CD4-positive, alpha-beta T cell treated with Interleukin-1 beta for 1 hour (primary cell): ENCODE measurements around the gene GNA14.
"Not testable (repeated sequence)": the region's sequence is repeated elsewhere in the genome, so short reads cannot be mapped to it uniquely, and the experiment has no call there.

Experiments used
- DNase-seq, 2 donors: peaks; one replicate each; pipeline ENCODE4 v3.0.0-alpha.2; 2020 to 2022

GNA14 gene

DNA sequence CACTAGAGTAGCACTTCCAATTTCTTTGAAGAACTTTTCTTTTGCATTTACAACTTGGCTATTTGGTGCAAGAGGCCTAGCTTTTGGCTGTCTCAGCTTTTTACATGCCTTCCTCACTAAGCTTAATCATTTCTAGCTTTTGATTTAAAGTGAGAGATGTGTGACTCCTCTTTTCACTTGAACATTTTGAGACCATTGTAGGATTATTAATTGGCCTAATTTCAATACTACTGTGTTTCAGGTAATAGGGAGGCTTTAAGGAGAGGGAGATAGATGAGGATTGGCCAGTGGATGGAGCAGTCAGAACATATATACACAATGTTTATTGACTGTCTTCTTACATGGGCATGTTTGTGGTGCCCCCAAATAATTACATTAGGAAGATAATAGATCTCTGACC, 161.7 kb downstream of the GNA14 start:
- DNase-seq = no peak

DNA sequence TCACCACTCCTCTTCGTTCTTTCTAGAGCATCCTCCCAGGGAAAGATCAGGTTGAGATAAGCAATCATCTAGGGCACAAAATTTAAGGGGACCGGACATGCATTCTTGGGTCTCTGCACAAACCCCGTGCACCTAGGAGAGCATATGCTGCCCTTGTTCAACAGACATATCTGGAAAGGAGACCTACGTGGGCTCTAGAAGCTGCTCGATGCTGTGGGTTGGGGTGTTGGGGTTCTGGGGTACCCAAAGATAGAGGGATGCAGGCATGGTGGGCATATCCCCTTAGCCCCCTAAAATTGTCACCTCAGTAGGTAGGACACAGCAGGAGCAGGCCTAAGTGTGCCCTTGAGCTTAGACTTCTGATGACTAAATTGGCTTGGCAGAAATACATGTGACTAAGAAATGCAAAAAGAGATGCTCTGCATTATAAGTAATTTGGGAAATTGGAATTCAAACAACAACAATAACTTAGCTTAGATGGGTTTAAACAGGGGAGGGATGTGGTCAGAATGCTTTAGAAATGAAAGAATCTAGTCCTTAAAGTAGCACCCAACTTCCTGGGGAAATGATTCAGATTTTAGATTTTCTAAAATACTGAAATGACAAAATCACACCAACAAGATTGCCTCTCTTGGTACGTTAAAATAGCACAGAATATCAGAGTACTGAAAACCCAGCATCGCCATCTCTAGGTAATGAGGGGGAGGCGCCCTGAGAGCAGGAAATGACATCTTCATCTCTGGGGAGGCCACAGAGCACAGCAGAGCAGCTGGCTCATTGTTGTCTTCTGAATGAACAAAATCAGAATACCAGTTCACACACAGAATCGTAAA, 172.3 kb downstream of the GNA14 start:
- peak; percentile 36 to 37 for DNase-seq

- DNase-seq = no peak
These were observed 173.2 kb downstream of the GNA14 start for GRCh38 chr9:77474936-77475335.

GRCh38 chr9:77472646-77473045, 175.5 kb downstream of the GNA14 start:
- DNase-seq = no peak

DNA sequence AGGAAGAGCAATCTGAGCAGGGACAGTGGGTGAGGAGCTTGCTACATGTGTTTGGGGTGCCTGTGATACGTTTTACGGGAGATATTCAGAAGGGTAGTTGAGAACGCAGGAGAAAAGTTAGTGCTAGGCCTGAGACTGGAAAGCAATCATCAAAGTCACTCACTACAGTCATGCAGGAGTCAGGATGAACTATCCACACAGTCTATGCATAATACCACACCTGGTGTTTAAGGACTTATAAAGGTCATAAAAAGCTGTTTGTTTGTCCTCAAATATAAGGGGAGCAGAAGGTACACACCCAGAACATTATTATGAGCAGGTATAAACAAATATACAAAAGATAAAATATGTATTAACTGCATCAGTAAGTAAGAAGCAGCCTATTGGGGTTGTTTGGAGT, 176.6 kb downstream of the GNA14 start:
- DNase-seq = no peak

- no peak for DNase-seq
These were observed 178.4 kb downstream of the GNA14 start for GRCh38 chr9:77469515-77470231.

DNA sequence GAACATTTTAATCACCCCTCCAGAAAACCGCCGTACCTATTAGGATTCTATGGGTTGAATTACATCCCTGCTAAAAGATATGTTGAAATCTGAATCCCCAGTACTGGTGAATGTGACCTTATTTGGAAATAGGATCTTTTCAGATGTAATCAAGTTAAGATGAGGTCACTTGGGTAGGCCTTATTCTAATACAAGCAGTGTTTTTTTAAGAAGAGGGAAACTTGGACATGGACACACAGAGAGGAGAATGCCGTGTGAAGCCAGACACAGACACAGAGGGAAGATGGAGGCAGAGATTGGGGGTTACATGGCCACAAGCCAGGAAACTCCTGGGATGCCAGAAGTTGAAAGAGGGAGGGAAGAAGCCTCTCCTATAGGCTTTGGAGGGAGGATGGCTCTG, 183.5 kb downstream of the GNA14 start:
- no peak for DNase-seq

DNA sequence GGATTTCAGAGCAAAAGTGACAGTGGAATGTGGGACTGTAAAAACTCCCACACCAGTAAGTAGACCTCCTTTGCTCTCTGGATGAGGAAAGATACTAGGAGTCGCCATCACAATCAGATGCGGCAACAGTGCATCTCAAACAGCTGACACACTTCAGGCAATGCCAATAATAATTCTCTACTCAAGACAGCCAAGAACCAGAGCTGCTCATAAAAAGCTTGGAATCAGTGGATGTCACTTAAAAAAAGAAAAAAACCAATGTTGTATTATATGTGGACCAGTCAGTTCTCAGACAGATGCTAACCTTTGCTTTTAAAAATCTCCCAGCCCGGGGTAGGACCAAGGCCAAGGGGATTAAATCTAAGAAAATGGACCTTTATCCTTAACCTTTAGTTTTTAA, 185.0 kb downstream of the GNA14 start:
- no peak for DNase-seq

DNA sequence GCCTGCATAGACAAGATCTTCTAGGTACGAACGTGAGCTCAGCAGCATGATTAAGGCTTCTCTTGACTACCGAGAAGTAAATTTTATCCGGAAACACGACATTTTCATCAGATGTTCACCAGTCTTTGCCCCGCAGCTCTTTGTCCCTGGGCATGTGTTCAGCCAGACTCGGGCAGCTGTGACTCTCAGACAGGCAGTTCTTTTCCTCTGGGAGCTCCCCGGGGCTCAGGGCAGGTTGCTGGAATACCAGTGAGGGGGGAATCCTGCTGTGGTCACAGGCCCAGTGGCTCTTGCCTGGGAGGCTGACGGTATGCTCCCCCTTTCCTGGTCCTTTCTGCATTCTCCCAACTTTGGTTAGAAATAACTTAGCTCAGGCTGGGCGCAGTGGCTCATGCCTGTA, 186.1 kb downstream of the GNA14 start:
- DNase-seq = no peak

DNA sequence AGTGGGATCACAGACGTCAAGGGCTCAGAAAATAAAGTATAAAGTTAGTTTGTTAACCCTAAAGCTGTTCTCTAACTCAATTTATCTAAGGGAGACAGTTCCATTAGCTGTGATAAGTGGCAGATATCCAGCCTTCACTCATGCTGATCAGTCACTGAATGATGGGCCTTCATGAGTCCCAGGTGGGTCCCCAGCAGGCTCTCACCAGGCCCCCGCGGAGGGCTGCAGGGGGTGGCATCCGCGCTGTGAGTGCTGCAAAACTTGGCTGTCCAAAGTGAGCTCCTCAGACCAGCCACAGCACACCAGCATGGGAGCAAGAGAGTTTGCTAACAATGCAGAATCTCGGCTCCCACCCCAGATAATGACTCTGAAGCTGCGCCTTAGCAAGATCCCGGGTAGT, 187.2 kb downstream of the GNA14 start:
- no peak for DNase-seq

DNA sequence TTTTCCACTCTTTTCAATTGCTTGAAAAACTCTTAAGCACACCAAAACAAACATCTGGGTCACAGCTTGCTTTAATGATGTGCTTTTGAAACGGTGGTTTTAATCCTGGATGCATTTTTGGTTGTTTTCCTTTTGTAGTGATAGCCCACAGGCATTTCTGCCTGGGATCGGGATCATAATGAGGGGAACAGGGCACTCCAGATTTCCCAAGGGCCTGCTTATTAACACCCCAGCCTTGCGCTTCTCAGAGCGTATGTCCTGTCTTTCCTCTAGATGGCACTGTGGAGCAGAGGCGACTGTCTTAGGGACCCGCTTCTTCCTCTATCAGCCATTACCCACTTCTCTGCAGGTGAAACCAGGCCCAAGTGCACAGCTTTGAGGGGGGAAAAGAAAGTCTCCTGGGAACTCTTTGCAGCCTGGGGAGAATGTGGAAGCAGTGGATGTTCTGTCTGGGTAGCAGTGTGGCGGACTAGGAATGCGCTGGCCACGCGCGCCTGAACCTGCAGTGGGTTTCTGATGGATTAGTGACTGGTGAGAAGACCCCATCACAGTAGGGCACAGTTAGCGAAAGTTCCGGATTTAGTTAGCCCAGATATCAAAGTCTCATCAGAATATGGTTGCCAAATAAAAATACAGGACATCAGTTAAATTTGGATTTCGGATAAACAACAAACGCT, 190.1 kb downstream of the GNA14 start:
- DNase-seq = peak; percentile 62 to 70

DNA sequence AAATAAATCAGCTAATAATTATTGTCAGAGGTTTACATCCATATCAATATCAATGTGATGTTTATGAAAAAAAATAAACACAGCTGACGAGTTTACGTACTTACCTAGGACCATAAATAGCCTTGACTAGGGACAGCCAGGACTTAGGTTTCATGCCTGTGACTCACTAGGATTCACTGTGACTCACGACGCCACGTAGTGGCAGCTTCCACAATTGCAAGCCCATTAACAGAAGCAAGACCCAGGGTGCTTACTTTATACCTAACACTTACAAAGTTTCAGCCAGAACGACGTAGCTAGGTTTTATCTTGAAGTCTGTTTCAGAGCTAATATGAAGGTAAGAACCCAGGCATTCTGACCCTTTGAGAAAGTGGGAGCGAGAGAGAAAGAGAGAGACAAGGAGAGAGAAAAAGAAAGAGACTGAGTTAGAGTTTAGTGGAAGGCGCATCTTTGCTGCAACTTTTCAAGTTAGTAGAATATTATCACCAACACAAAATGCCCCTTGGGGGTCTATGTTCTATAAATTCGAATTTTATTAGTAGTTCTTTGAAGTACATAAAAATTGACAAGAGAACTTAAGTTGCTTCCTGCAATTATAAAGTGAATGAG, 191.2 kb downstream of the GNA14 start:
- DNase-seq = peak; percentile 75 to 81

DNA sequence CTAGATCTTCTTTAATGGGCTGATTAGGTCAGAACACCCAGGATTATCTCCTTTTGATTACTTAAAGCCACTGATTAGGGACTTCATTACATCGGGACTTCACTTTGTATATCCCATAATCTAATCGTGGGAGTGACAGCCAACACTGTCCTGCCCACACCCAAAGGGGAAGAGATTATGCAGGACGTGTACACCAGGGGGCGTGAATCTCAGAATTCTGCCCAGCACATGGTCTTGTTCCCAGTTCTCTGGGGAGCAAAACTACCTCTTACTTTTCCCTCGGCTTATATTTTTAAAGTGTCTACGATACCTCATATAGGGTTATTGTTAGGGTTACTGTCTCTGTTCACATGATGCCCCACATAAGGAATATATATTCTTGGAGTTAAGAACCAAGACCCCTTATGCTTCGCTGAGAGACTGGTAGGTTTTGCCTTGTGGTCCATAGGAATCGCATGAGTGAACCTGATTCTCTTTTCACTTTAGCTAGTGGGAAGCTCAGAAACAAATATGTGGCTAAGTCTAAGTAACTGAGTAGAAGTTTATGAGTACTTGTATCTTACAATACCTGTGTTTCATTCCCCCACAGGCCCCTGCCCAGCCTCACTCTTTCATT, 192.7 kb downstream of the GNA14 start:
- DNase-seq = peak in 1 of 2 donors; percentile 24

DNA sequence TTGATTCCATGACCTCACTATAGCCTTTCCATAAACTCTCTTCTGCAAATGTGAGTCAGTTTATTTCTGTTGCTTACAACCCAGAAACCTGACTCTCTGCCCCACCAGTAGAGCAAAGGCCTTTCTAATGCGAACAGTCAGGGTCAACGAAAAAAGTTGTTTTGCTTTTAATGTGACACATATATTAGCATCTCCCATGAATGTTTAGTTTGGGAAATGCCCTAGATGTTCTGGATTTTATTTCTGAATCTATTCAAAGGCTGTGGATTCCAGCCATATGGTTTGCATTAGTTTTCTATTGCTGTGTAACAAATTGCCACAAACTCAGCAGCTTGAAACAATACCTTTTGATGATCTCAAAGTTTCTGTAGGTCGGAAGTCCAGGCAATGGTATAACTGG, 193.5 kb downstream of the GNA14 start:
- no peak for DNase-seq

DNA sequence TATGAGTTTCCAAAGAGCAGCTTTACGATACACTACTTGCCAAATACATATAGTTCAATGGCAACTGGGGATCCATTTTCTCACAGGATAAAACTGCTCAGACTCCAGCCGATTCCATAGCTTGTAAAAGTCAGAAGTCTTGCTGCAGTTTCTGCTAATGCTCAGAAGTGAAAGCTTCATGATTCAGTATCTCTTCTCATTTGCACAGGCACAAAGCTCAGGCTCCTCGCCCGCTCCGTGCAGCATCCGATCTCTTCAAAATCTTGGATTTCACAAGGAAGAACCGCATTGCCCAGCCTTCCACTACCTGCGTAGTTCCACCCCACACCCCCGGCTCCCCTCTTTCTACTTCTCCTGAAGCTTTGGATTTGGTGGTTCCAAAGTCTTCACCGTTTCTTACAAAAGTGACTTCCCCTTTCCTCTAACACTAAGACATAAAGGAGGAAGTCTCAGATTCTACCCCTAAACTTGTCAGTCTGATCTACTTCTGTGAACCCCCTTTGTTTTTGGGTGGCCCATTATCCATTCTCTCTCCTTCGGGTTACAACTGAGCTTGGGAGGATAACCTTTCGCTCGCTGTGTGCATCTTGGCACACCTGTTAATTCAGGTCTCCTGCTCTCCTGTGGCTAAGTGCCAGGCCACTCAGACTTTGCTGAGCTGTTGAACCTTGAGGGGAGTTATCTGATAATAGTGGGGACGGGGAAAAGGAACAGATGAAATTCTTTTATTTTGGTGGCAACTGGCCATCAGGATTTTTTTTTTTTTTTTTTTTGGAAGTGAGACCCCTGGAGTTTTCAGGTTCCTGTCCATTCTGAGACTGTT, 194.1 kb downstream of the GNA14 start:
- no peak for DNase-seq

- no peak for DNase-seq
These were observed 196.6 kb downstream of the GNA14 start for GRCh38 chr9:77451507-77451906.

GRCh38 chr9:77450085-77450475, 198.0 kb downstream of the GNA14 start:
- DNase-seq = no peak

DNA sequence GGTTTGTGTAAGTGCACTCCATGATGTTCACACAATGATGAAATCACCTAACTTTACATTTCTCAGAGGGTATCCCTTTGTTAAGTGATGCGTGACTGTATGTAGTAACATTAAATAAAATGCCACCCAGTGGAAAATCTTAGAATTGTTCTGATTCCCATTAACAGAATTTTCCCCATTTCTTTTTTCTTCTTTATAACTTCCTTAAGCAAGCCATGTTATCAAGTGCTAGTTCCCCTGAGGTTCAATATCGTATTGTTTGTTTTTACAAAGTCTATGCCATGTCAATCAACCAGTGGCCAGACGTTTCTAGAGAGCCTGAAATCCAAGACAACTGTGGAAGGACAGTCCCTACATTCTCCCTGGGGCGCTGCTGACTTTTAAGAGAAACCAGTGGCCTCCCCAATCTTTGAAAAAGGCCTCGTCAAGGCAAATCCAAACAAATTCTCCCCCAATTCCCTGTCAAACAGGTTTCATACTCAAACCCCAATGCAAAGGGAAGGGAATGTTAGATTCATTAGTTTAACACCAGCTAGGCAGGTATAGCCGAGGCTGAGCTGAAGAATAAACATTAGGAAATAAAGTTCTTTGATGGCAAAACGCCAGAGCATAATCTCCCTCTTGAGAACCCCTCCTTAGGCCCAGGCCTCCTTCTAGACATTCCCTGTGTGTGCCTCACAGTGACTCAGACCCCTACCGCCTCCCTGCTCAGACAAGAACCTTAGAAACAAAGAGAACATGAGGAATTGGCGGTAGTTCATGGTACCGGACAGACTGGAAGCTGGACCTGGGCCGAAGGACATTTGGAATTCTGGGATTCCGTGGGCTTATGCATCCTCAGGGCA, 198.7 kb downstream of the GNA14 start:
- DNase-seq = no peak

DNA sequence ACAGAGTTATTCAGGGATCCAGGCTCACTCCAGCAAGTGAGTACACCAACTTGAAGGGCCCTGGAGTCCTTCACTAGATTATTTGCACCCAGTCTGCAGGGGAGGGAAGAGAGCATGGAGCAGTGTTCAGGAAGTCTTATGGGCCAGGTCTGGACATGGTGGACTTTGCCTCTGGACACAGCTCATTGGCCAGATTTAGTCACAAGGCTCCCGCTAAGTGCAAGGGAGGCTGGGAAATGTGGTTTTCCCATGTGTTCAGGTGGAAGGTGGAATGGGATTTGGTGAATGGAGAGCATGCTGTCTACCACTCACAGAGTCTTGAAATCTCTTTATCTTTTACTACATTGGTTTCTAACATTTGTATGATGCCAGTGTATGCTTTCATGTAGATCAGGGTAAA, 200.5 kb downstream of the GNA14 start:
- no peak for DNase-seq

- DNase-seq = no peak
These were observed 205.7 kb downstream of the GNA14 start for GRCh38 chr9:77442436-77442835.

- DNase-seq = not testable (repeated sequence)
These were observed 207.0 kb downstream of the GNA14 start for GRCh38 chr9:77441124-77441523.
